GM19467 (cell line): ENCODE results near the gene IGLL5.
"Not testable (repeated sequence)": the region's sequence is repeated elsewhere in the genome, so short reads cannot be mapped to it uniquely, and the experiment has no call there.

ENCODE experiments used
- ATAC-seq: cut with Tn5 transposase; IDR thresholded peaks from one replicate; pipeline ENCODE4 v1.9.1; 2021; ENCODE audit warnings: mild to moderate bottlenecking, moderate library complexity; ENCODE audit not compliant: unreplicated experiment

IGLL5 gene

GRCh38 chr22:22912988-22913253 is 25.3 kb downstream of the IGLL5 start:
- ATAC-seq = no peak

DNA sequence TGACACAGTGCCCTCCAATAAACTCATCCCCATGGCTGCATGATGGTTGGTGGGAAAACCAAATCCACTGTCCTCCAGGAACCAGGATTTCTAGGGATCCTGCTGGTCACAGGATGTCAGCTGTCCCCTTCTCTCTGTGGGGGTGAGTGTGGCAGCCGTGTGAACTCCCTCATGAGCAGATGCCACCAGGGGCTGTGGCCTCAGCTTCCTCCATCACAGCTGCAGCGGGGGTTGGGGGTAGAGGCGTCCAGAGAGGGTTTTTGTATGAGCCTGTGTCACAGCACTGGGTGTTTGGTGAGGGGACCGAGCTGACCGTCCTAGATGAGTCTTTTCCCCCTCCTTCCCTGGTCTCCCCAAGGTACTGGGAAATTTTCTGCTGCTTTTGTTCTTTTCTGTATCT is 26.4 kb downstream of the IGLL5 start:
- ATAC-seq = no peak

DNA sequence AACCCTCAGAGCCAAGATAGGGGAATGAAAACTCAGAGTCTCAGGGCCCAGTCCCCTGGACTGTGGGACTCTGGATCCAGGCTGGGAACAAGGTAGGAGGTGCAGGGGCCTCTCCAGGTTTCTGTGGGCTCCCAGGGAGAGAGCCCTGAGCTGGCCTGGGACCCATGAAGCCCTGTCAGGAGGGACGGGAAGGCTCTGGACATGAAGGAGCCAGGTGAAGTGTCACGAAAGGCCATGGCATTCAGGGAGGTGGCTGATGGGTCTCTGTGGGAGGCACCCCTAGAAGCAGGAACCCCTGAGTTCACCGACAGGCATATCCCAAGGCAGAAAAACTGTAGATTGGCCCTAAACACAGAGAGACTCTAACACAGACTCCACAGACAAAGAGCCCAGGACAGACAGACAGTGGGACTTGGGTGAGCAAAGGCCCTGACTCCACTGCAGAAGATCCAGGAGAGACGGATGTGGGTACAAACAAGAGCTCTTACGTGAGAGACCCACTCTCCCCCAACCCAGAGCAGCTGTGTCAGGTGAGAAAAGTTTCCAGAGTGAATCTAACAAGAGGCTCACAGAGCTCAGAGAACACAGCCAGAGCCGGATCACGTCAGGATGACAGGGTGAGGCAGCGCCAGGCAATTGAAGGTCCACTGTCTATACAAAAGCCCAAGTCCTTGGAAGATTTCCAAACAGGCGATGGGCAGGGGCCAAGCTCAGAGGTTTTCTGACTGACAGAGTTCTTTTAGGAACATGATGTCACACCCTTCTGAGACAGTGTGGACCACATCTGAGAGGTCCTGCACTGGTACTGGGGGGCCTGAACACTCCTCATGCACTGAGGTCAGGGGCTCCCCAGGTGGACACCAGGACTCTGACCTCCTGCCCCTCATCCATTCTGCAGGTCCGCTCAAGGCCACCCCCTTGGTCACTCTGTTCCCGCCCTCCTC is 27.4 kb downstream of the IGLL5 start:
- ATAC-seq = no peak

- no peak for ATAC-seq
These were observed 28.0 kb downstream of the IGLL5 start for GRCh38 chr22:22915670-22916035.

GRCh38 chr22:22916215-22916951 is 28.8 kb downstream of the IGLL5 start:
- no peak for ATAC-seq

GRCh38 chr22:22916952-22917290 is 29.3 kb downstream of the IGLL5 start:
- no peak for ATAC-seq

GRCh38 chr22:22917377-22917776 is 29.8 kb downstream of the IGLL5 start:
- no peak for ATAC-seq

- ATAC-seq = no peak
These were observed 30.8 kb downstream of the IGLL5 start for GRCh38 chr22:22918297-22918965.

DNA sequence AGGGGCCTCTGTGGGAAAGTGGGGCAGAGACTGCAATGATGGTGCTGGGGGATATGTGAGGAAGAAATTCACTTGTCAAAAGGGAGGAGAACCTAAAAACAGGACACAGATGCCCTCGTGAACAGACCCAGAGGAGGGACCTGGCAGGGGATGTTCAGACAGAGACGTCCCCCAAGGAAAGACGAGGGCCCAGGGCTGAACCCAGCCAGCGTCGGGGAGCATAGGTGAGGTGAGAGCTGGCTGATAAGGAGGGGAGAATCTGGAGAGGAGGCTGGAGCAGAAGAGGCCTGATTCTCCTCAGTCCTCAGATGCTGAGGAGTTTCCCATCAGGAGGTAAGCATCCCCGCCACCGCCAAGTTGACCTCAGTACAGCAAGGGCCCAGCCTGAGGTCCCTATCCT is 31.4 kb downstream of the IGLL5 start:
- ATAC-seq = no peak

DNA sequence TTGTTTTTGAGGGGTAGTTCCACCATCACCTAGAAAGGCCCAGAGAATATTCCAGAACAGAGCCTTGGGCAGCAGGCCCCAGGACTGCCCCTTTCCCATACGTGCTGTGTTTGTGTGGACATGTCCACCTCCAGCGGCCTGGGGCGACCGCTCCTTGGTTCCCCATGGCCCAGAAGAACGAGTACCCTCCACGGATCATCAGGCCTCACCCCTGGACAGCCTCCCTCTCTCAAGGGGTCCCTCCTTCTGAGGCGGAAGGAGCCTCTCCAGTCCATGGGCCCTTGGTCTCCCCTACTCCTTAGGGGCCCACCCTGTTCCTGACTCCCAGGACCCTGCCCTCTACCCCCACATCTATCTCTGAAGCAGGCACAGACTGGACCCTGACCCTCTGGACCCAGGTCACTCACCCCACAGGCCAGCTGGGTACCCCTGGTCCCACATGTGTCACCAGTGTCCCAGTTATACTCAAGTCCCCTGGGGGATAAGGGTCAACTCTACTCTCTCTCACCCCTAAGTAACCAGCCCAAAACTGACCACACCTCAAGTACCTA is 32.6 kb downstream of the IGLL5 start:
- ATAC-seq = no peak

- no peak for ATAC-seq
These were observed 33.4 kb downstream of the IGLL5 start for GRCh38 chr22:22920910-22921550.

DNA sequence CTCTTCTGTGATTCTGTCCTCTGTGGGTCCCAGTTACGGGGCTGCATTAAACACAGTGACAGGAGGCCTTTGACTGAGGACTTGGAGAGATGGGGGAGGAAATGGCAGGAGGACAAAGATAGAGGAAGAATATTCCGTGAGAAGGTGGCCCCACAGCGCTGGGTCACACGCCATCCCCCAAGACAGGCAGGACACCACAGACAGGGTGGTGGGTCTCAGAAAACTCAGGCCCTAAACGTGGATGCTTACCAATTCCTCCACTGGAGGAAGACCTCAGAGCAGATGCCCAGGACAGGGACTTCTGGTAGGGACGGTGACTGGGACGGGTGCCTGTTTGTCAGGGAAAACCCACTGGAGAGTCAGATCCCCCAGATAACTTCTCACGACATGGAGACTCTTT is 34.0 kb downstream of the IGLL5 start:
- no peak for ATAC-seq

DNA sequence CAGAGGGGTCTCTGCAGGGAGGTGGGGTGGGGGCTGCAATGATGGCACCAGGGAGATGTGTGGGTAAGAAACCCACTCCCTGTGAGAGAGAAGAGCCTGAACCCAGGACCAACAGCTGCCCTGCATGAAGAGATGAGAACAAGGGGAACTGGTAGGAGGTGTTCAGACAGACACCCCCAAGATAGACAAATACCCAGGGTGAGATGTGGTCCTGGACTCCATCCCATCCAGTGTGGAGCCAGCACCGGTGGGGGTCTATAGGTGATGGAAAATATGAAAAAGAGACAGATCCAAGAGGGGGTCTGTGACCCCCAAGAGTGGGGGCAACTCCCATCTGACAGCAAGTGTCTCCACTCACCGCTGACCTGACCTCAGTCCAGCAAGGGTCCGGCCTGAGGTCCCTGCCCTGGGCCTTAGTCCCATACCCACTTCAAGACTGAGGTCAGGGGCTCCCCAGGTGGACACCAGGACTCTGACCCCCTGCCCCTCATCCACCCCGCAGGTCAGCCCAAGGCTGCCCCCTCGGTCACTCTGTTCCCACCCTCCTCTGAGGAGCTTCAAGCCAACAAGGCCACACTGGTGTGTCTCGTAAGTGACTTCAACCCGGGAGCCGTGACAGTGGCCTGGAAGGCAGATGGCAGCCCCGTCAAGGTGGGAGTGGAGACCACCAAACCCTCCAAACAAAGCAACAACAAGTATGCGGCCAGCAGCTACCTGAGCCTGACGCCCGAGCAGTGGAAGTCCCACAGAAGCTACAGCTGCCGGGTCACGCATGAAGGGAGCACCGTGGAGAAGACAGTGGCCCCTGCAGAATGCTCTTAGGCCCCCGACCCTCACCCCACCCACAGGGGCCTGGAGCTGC is 34.7 kb downstream of the IGLL5 start:
- not testable (repeated sequence) for ATAC-seq

- no peak for ATAC-seq
These were observed 35.3 kb downstream of the IGLL5 start for GRCh38 chr22:22922954-22923319.

DNA sequence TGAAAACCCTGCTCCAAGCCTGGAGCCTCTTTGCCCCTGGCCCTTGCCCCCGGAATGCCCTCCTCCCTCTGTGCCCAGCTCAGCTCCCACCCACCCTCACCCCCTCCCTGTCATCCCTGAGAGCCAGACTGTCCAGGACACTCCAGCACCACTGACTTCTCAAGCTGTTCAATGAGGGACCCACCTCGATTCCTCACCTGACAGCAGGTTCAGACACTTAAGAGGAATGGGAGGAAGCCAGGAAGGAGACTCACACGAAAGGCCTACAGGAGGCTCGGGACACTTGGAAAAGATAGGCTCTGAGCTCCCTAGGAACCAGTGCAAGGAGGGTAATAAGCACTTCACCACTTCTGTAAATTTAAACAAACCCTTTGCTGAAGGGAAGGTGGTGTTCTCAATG is 35.8 kb downstream of the IGLL5 start:
- no peak for ATAC-seq

DNA sequence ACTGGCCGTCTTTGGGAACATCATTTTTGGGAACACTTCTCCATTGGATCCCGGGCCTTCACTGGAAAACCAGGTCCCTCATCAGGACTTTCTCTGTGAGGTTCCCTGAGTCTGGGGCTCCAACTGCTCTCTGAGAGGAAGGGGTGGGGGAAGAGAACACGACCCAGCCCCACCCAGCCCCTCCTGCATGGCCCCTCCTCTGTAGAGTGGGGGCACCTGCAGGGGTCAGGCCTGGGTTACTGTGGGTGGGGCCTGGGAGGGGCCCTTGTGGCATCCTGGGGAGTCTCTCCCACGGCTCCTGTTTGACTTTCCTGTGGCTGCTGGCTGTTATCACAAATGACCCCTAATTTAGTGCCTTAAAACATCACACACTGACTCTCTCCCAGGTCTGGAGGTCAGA is 36.3 kb downstream of the IGLL5 start:
- no peak for ATAC-seq

DNA sequence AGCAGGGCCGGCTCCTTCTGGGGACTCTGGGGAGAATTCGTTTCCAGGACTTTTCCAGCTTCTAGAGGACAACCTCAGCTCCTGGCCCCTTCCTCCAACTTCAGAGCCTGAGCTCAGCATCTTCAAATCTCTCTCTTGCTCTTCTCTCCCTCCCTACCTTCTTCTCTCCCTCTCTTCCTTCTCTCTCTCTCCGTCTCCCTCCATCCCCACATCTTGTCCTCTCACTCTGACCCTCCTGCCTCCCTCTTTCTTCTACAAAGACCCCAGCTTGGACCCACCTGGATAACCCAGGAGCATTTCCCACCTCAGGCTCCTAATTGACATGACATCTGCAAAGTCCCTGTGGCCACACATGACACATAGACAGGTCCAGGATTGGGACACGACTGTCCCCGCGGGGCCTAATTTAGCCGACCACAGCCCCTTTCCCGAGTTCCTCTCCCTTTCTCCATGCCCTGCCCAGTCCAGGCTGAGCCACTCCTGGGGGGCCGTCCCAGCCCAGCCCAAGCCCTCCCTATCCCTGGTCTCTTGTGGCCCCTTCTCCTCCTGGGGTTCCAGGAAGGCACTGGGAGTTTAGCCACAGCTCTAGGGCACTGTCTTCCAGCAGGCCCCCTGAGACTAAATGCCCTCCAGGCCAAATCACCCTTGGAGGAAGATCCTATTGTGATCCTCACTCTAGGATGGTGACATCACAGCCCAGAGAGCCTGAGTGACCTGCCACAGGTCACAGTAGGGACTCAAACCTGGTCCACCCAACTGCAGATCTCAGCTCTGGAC is 36.9 kb downstream of the IGLL5 start:
- ATAC-seq = no peak

GRCh38 chr22:22925146-22925804 is 37.7 kb downstream of the IGLL5 start:
- ATAC-seq = no peak

DNA sequence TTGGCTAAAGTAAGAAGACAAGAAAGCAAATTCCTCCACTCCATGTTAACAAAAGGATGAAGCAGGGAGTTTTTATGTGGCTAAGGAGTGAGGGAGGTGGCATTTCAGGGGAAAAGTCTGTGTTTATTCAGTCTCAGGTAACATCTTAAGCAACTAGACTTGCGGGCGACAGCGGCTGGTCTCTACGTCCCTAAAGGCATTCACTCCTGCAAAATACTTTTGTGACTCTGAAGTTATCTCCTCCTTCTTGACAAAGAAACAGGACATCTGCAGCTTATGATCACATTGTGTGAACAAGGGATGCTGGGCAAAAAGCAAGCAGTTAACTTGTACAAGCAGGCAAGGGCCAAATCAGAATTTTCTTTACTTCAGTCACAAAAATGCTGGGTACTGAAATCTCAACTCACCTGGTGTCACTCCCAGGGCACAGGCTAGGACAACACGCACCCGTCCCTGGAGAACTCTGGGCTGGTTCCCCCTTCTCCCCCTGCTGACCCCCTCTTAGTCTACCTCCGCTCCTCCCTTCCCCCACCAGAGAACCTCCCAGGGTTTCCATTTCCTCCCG is 38.3 kb downstream of the IGLL5 start:
- ATAC-seq = no peak
